HG02970 (cell line): ENCODE measurements around the gene RPTOR.
A peak's percentile ranks its signal among the peaks of the same experiment; 100 is the strongest.
"Not testable (repeated sequence)": the region's sequence is repeated elsewhere in the genome, so short reads cannot be mapped to it uniquely, and the experiment has no call there.

Experiments used
- ATAC-seq: cut with Tn5 transposase; IDR thresholded peaks from one replicate; pipeline ENCODE4 v1.9.1; 2021; ENCODE audit warnings: mild to moderate bottlenecking, moderate library complexity, moderate number of reproducible peaks; ENCODE audit not compliant: unreplicated experiment, low FRiP score

RPTOR gene

GRCh38 chr17:80545499-80545826 lies 825 bp downstream of the RPTOR start:
- ATAC-seq = no peak

DNA sequence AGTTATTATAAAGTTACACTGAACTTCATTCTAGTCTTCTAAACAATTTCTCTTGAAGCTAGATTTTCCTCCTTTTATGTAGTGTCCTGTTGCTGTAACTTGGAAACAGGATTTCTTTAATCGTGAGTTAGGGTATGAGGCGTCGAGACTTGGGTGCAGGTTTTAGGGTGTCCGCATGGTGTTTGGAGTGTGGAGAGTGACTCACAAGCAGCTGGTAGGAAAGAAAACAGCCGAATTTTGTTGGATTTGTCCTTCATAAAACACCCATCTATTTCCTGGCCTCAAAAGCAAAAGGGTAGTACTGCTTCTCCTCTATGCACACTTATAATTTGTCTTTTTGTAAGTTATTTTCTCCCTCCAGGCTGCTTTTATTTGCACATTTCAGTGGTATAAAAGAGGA lies 1.6 kb downstream of the RPTOR start:
- ATAC-seq = no peak

GRCh38 chr17:80552523-80552922 lies 7.9 kb downstream of the RPTOR start:
- no peak for ATAC-seq

DNA sequence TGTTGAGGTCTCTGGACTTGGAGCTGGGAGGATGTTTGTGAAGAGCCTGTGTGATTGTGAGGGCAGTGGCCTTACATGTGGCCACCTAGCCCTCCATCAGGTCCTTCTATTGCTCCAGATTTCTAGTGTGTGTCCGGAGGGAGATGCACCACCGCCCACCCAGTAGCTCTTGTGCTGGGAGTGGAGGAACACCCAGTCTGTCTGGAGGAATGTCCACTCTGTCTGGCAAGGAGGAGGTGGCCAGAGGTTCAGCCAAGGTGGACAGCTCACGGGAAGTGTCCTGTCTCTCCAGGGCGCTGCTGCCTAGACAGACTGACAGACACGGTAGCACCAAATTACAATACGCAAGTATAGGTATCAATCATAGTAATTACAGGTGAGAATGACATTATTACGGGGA lies 10.6 kb downstream of the RPTOR start:
- no peak for ATAC-seq

GRCh38 chr17:80558046-80558445 lies 13.4 kb downstream of the RPTOR start:
- ATAC-seq = no peak

GRCh38 chr17:80559825-80560251 lies 15.2 kb downstream of the RPTOR start:
- ATAC-seq = no peak

DNA sequence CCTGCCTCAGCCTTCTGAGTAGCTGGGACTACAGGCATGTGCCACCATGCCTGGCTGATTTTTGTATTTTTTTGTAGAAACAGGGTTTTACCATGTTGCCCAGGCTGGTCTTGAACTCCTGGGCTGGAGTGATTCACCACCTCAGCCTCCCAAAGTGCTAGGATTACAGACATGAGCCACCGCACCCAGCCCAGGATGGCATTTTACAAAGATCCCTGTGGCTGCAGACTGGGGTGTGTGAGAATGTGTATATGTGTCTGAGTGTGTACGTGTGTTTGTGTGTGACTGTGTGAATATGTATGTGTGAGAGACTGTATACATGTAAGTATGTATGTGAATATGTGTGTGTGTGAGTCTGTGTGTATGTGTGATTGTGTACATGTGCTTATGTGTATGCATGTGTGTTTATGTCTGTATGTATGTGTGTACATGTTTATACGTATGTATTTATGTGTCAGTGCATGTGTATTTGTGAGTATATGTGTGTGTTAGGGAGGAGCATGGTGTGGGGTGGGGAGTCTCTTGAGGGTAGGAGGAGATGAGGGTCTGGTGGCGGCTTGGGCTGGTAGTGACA lies 17.0 kb downstream of the RPTOR start:
- ATAC-seq = no peak

GRCh38 chr17:80564545-80564944 lies 19.9 kb downstream of the RPTOR start:
- no peak for ATAC-seq

- ATAC-seq = no peak
Measured at GRCh38 chr17:80565343-80566053, 20.9 kb downstream of the RPTOR start.

- no peak for ATAC-seq
Measured at GRCh38 chr17:80566054-80566400, 21.4 kb downstream of the RPTOR start.

DNA sequence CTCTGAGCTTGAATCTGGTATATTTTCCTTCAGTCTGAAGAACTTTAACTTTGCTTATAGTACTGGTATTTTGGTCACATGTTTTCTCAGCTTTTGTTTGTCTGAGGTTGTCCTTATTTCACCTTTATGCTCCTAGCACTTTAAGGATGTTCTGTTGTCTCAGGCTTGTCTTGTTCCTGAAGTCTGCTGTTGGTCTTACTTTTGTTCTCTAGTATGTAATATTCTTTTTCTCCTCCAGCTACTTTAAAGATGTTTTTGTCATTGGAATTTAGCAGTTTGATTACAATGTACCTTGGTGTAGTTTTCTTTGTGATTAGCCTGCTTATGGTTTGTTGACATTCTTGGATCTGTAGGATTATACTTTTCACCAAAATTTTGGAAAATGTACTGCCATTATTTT lies 23.6 kb downstream of the RPTOR start:
- ATAC-seq = no peak

DNA sequence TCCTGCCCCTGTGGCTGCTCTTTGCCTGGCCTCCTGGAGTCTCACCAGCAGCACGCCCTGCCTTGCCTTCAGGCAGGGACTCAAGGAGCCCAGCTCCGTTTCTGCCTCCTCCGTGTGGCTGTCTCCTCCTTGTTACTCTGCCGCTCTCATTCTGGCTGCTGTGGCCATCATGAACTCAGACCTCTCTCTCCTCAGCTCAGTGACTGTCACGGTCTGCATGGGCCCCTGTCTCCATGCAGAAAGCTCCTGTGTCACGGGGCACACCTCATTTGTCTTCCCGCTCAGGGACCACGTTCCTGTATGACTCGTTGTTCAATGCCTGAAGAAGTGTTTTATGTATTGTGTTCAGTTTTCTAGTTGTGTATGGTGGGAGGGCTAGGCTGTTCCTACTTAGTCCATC lies 25.3 kb downstream of the RPTOR start:
- no peak for ATAC-seq

DNA sequence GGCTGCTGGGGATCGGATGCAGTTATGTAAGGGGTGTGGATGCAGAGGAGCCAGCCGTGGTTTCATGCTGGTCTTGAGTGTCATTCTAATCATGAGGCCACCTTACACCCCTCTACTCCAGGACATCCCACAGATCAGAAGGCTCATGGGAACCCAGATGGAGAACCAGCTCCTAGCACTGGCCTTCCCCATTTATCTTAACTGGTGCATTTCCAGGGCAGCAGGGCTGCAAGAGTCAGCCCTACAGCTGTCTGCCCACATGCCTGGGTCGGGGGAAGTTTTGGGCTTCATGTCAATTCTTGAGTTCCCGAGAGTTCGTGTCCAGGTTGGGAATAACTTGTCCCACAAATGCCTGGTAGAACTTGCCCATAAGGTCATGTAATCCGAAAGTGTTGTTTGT lies 29.1 kb downstream of the RPTOR start:
- ATAC-seq = no peak

DNA sequence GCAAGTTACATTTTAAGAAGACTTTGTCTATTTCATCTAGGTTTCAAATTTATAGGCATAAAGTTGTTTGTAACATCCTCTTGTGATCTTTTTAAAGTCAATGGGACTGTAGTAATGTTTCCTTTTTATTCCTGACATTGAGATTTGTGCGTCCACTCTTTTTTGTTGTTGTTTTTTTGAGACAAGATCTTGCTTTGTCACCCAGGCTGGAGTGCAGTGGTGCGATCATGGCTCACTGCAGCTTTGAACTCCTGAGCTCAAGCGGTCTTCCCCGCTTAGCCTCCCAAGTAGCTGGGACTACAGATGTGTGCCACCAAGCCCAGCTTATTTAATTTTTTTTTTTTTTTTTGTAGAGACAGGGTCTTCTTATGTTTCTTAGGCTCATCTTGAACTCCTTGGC lies 29.9 kb downstream of the RPTOR start:
- no peak for ATAC-seq

- ATAC-seq = peak; percentile 76
Measured at GRCh38 chr17:80575057-80575875, 30.6 kb downstream of the RPTOR start.

DNA sequence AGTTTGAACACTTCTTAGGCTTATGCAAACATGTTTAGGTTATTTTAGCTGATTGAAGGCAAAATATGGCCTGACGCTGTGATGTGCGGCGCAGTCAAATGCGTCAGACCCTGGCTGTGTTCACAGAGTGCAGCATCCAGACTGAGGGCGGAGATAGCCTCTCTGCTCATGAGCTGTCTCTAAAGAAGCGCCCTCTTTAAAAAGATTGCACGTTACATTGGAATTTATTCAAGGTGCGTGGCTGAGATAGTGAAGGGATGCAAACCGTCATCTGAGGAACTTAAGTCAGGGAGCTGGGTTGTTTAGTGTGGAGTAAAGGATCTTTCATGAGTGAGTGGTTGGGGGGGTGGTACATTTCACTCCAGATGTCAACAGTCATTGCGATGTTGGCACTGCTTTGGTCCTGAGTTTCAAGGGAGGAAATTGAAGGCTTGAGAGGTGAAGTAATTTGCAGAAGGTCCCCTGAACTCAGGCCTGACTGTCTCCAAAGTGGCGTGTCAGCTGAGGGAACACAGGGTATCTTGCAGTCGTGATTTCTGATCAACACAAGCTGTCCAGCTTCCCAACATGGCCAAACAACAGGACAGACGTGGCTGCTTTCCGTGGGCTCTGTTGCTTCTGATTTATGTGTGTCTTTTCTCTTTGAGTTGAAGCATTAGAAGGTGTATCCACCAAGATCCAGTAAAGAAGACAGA lies 33.4 kb downstream of the RPTOR start:
- ATAC-seq = no peak

- ATAC-seq = not testable (repeated sequence)
Measured at GRCh38 chr17:80578668-80579388, 34.2 kb downstream of the RPTOR start.

GRCh38 chr17:80582165-80582564 lies 37.5 kb downstream of the RPTOR start:
- no peak for ATAC-seq

GRCh38 chr17:80584176-80584905 lies 39.7 kb downstream of the RPTOR start:
- ATAC-seq = no peak
